Fibroblast of villous mesenchyme (primary cell): Measurements from ENCODE around the gene MYO10. TPM values are rescaled to one million over a fixed set of nuclear protein-coding genes. Genes with fewer than 3 reads are reported as not detected.
A peak's percentile ranks its signal among the peaks of the same experiment; 100 is the strongest.

Experiments used
- DNase-seq: peaks from one replicate; pipeline ENCODE4 v3.0.0-alpha.2; 2010; ENCODE audit warnings: low read depth
- H3K4me3 ChIP-seq: 2 replicates; pipeline ENCODE4 v1.5.1; 2011; ENCODE audit warnings: low read depth, mild to moderate bottlenecking, low read length
- CTCF ChIP-seq: IDR thresholded peaks from 2 replicates; pipeline ENCODE4 v1.5.1; 2012; ENCODE audit warnings: low read depth, mild to moderate bottlenecking, low read length; ENCODE audit not compliant: insufficient read depth
- total RNA-seq: library from RNA; depleted of rRNA; stranded (reverse); fragments of >200 nt; gene quantifications from 2 replicates; pipeline ENCODE4 v1.2.3, GENCODE V29; 2012

Gene MYO10
- total RNA-seq, 1 donor: 36.7 TPM

- no peak for DNase-seq
- TF ChIP-seq CTCF: no peak
- no peak overlapping the region for H3K4me3 ChIP-seq
These were observed 8.5 kb downstream of the MYO10 start for GRCh38 chr5:16927613-16928012.

DNA sequence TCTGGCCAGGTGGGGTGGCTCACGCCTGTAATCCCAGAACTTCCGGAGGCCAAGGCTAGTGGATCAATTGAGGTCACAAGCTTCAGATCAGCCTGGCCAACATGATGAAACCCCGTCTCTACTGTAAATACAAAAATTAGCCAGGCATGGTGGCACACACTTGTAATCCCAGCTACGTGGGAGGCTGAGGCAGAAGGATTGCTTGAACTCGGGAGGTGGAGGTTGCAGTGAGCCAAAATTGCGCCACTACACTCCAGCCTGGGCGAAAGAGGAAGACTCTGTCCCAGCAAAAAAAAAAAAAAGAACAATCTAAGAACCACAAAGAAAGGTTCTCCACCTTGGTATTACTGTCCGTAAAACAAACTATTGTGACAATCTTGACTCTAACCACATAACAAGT, 9.7 kb downstream of the MYO10 start:
- no peak overlapping the region for H3K4me3 ChIP-seq
- DNase-seq: no peak
- no peak for TF ChIP-seq CTCF

DNA sequence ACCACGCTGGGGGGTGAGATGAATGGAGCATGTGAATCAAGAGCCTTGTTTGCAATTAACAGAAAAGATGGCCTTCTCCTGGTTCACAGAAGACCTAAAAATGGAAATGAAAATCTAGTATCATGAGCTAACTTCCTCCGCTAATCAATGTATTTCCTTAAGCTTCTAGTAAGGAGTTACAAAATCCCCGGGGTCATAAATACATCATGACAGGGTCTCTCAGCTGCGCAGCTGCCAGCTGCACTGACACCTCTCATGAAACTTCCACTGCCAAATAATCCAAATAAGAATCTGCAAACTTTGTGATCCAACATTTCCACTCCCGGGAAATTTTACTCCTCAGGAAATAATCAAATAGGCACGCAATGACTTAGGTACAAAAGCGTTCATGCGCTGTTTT, 11.9 kb downstream of the MYO10 start:
- TF ChIP-seq CTCF: no peak
- no peak for DNase-seq
- H3K4me3 ChIP-seq: no peak overlapping the region

DNA sequence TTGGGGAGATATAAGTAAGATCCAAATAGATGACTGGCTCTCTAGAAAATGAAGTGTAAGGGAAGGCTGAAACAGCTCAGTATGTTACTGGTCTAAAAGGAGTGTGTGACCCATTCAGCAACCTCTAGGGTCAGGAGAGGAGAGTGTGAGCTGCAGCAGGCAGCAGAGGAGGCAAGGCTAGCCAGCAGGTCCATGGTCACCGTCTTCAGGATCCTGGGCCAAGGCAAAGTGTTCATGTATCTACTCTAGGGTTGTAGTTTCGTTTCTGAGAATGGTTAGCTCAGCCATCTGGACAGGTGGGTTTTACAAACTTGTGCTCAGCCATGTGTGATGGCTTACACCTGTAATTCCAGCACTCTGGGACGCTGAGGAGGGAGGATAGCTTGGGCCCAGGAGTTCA, 13.7 kb downstream of the MYO10 start:
- DNase-seq: no peak
- no peak overlapping the region for H3K4me3 ChIP-seq
- no peak for TF ChIP-seq CTCF

DNA sequence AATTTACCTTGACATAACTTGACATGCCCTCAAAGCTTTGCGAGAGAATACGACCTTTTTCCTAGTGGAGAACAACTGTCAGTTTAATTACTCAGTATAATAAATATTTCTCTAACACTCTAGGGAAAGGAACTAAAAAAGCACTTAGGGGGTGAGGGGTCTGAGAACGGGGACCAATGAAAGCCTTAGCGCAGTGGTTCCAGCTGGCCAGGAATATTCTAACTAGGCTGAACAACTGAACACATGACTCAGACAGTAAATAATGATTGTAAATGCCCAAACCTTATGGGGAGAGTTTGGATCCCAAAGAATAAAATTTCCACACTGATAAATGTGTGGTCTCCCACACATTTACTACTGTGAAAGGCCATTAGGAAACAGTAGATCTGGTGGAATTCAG, 14.9 kb downstream of the MYO10 start:
- H3K4me3 ChIP-seq: no peak overlapping the region
- peak; percentile 64 for DNase-seq
- TF ChIP-seq CTCF: no peak

DNA sequence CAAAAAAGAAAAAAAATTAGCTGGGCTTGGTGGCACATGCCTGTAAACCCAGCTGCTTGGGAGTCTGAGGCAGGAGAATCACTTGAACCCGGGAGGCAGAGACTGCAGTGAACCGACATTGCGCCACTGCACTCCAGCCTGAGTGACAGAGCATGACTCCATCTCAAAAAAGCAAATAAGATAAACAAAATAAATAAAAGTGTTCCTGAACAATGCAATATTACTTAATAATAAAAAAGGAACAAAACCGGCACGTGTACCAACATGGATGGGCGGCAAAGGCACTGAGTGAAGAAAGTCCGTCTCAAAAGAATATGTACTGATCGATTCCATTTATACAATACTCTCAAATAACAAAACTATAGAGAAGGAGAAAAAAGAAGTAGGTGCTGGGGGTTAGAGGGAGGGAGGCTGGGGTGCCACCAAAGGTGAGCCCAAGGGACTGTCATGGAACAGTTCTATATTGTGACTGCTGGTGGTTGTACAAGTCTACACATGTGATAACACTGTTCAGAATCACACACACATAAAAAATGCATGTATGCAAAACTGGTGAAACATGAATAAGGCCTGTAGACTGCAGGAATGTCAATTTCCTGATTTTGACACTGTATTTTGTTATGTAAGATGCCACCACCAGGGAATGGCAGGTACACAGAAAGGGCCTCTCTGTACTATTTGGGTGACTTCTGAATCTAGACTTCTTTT, 15.8 kb downstream of the MYO10 start:
- TF ChIP-seq CTCF: no peak
- DNase-seq: no peak
- H3K4me3 ChIP-seq: no peak overlapping the region
